DND-41 (cell line): ENCODE measurements around the gene RAPGEF1.

ENCODE experiments used
- CTCF ChIP-seq: IDR thresholded peaks from 2 replicates; pipeline ENCODE4 v1.5.1; 2012; ENCODE audit warnings: borderline replicate concordance, low read length, moderate library complexity, mild to moderate bottlenecking; ENCODE audit not compliant: poor library complexity, severe bottlenecking; ENCODE audit errors: extremely low read depth
- EZH2 ChIP-seq: IDR thresholded peaks from 3 replicates; pipeline ENCODE4 v1.6.1; 2012; ENCODE audit warnings: borderline replicate concordance, low read depth, mild to moderate bottlenecking, moderate library complexity, low read length, inconsistent platforms; ENCODE audit not compliant: severe bottlenecking

- TF ChIP-seq CTCF = no peak
- no peak for TF ChIP-seq EZH2
Observed at GRCh38 chr9:131673068-131673467, 66.8 kb downstream of the RAPGEF1 start.
